Superior temporal gyrus (tissue), 1 donor: ENCODE measurements around the gene NXNL2.

Source experiments
- DNase-seq: peaks from one replicate; pipeline ENCODE4 v3.0.0-alpha.2; 2016; ENCODE audit errors: extremely low spot score

Gene NXNL2

DNA sequence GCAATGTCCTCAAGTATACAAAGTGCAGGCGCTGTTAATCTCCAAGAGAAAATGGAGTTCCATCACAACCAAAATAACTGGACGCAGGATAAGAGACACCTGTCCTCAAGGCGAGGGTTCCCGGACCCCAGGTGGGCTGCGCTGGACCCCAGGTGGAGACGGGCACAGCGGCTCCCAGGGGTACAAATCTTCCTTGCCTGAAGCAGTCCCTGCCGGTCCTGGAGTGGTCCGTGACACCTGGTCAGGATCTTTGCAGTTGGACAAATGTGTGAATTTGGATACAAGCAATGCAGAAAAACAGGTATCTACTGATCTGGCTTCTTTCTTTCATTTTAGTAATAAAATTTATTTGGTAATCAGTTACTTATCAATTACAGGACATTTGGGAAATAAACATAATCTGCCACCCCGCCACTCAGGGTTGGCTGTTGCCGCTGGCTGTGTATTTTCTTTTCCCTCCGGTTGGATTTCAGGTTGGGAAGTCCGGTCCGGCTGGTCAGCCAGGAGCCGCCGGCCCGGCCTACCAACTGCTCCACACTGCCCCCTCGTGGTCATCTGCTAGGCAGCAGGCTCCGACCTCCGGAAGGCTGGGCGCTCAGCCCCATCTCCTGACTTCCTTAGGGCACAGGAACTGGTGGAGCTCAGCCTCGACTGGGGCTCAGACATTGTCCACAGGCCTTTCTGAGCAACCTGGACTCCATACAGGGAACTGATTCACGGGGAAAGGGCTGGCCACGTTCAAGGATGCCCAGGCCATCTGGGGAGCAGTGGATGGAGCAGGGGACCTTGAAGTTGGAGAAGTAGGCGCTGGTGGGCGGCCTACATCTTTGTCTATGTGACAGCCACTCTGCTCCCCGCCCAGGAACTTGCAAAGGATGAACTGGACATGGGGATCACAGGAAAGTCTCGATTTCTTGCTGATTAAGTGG is 43.4 kb downstream of the NXNL2 start:
- DNase-seq = peak; percentile 90

DNA sequence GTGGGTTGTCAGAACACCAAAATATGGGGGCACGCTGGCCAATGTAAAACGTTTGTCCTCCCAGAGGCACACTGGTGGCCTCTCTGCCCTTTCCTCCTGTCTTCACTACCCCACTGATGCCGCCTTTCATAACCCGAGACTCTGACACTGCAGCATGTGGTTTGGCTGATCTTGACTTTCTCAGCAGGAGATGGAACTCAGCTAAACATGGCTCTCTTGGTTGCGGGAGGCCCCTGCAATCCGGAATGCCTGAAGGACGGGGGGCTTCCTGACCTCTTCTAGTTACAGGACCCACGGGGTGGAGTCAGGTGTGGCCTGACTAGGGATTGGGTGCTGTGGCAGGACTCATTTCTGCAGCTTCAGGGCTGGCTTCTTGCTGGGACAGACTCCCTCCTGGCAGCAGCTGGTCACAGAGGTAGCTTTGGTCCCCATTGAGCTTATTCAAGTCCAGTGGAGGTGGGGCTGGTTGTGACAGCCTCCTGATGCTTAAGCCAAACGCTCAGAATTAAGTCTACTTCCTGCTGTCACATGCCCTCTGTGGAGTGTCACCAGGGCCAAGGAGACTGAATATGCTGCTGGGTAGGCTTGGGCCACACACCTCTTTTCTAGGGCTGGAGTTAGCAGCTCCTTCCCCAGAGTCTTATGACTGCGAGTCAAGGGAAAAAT is 44.2 kb downstream of the NXNL2 start:
- DNase-seq = no peak

DNA sequence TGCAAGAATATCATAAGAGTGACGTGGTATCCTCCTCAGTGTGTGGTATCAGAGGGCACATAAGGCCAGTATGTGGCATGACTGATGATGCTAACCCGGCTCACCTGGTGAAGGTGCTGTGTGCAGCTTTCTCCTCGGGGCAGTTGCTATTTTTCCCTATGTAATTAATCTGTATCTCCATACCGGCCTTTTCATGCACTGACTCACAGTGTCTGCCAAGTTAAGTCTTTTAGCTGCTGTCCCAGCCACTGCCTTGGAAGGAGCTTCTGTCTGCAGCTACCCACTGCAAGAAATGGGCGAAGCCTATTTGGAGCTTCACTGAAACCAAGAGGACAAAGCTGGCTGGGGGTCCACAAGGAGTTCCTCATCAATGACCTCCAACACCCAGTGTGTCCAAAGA is 46.0 kb downstream of the NXNL2 start:
- no peak for DNase-seq

DNA sequence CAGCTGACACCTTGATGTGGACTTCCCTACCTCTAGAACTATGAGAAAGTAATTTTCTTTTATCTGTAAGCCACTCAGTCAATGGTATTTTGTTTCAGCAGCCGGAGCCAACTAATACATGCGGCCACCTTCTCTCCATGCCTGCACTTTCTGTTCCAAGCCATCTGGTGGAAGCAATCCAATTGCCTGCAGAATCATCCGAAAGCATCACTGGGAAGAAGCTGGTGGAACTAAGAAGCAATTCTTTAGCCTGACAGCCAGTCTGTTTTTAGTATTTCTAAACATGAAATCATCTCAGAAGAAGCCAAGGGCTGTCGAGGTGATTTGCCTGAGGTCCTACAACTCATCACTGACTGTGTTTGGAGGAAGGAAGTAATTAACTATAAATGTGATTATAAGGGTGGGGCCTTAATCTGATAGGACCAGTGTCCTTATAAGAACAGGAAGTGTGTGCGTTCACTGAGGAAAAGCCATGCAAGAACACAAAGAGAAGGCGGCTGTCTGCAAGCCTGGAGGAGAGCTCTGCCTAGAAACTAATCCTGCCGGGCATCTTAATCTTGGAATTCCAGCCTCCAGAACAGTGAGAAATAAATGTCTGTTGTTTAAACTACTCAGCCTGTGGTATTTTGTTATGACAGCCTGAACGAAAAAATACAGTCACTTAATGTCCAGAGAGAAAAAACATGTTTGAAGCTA is 49.1 kb downstream of the NXNL2 start:
- no peak for DNase-seq

DNA sequence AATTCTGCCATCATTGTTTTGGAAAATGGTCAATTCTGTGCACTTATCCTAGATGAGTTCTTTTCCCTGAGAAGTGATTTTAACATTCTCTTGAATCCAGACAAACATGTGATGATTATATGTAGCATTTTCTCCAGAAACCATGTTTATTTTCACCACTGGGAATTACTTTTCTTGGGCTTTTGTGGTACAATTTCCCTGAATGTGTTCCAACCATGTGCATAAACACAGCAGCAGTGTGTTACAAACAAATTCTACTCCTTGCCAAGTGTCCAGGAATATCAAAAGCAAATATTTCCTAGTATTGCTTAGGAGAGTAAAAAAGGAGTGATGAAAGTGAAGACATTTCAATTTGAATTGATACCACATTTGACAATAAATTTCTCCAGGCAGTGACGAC is 50.4 kb downstream of the NXNL2 start:
- no peak for DNase-seq

DNA sequence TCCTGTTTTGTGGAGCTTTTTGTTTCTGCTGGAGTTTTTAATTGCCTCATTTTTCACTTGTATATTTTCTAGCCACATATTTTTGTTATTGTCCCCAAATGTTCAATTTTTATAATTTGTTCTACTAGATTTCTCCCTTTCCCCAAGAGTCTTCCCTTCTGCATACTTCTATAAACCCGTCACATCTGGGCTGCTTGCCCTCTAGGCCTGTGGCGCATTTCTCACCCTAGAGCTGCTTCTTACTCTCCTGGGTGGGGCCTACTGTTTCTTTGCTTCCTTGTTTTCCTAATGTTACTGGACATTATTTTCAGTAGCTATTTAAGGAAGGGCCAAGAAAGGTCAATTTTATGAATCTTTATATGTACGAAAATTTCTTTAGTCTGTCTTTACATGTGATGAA is 51.5 kb downstream of the NXNL2 start:
- no peak for DNase-seq

DNA sequence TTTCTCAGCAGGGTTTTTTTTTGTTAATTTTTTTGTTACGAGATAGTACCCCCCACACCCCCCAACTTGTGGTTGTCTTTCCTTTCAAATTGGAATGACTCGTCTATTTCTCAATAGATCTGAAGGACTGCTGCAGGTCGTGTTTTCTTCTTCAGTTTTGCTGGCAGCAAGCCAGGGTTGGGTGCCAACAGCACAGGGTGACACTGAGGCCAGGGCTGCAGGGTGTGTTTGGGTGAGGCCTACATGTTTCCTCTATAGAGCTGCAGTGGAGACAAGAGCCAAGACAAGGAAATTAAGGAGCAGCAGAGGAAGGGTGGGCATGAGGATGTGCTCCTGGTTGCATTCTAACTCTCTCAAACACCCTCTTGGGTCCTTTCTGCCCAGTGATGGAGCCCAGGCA is 52.2 kb downstream of the NXNL2 start:
- DNase-seq = no peak

DNA sequence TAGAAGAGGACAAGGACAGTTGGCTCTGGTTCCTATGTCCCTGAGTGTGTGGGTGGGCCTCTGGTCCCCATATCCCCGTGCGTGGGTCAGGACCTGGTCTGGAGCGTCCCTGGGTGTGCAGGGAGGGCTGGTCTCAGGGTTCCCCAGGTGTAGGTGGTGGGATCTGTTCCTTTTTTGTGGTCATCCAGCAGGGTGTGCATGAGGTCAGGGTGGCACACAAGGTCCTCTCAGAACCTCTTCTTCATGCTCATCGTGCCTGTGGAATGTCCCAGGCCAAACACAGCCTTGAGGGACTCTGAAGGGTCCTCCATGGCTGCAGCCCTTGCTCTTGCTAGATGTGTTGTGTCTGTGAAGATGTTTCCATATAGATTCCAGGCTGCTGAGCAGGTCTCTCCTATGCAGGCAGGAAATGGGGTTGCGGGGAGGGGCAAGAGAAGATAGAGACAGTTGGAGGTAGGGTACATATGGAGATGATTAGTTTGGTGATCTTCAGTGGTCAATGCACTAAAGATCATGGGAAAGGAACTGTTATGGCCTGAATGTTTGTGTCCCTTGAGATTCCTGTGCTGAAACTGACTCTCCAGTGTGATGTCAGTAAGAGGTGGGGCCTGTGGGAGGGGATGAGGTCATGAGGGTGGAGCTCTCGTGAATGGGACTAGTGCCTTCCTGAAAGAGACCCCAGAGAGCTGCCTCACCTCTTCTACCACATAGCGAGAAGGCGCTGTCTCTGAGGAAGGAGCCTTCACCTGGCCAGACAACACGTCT is 53.1 kb downstream of the NXNL2 start:
- DNase-seq = no peak

DNA sequence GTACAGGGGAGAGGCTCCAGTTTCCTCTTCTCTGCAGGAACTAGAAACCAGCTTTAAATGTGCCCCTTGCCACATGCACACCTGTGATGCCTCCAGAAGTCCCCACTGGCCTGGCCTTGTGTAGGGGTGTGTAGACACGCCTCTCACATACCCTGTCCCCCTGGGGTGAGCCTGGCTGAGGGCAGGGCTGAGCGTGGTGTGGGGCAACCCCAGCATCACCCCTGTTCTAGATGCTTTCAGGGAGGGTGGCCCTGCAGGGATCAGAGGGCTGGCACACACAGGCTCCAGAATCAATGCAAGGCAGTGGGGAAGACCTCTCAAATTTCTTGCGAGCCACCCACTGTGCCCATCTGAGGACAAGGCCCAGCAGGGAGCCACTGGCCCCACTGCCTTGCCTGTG is 54.7 kb downstream of the NXNL2 start:
- no peak for DNase-seq

DNA sequence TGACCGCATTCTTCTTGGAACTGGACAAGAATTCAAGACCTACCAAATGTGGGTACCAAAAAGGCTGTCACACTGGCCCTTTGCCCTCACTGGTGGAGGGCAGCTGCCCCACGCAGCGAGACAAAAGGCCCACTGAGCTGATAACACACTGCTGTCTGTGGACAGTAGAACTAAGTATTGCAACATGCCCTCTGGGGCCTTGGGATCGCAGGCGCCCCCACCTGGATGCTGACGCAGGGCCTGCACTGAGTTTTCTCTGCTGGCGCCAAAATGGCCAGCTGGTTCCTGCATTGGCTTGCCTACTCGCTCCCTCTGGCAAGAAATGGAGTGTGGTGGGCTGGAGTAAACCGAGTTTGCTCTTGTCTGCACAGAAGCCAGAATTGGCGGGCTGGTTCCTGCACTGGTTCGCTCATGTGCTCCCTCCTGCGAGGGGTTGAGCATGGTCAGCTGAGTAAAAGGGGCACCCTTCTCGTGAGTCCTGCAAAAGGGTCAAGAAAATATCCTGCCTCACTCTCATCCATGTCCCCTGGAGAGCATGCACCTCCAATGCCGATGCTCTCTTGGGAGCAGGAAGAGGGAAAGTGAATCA is 55.7 kb downstream of the NXNL2 start:
- DNase-seq = no peak

DNA sequence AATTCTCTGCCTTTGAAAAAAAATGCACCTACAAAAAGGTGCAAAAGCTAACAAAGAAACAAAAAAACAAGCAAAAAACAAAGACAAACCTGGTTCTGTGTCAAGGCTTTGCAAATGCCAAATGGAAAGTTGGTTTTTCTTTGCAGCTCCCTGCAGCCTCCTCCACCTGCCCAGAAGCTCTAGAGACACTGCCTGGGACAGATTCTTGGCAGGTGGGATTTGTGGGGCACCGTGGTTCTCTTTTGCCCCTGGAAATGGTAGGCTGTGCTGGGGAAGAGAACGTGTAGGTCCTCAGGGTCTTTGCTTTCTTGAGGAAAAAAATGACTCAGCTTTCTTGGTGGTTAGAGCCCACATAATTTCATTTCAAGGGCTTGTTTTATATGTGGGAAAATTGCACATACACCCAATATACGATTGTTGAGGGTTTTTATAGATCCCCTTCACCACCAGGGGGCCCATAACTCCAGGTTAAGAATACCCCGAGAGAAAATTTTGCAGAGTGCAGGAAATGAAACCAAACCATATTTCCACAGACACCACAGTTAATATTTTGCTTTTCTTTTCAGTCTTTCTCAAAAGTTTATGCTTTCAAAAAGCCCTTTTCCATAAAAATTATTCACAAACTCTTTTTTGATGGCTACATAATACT is 58.7 kb downstream of the NXNL2 start:
- peak; percentile 66 for DNase-seq
